Mesenchymal stem cell (in vitro differentiated cells and primary cell): ENCODE data around the gene RUNX1.

Experiments used
- DNase-seq: peaks from one replicate; pipeline ENCODE4 v3.0.0-alpha.2; 2013
- H2AFZ ChIP-seq: one replicate; pipeline ENCODE4 v1.6.1; 2013; ENCODE audit warnings: low read depth, mild to moderate bottlenecking, control low read depth, inconsistent platforms, low read length, moderate library complexity
- H2AK5ac ChIP-seq: 2 replicates; pipeline ENCODE4 v1.6.1; 2013; ENCODE audit warnings: low read length, moderate library complexity, mild to moderate bottlenecking, inconsistent platforms; ENCODE audit not compliant: severe bottlenecking
- H2BK120ac ChIP-seq: one replicate; pipeline ENCODE4 v1.6.1; 2013; ENCODE audit warnings: low read depth, mild to moderate bottlenecking, inconsistent platforms, low read length, moderate library complexity
- H2BK12ac ChIP-seq, 2 experiments: one replicate each; pipeline ENCODE4 v1.6.1; 2013; ENCODE audit warnings: inconsistent platforms in 2 of 2, low read length in 2 of 2, mild to moderate bottlenecking in 2 of 2, moderate library complexity in 2 of 2, control low read depth in 1 of 2
- H2BK15ac ChIP-seq: one replicate; pipeline ENCODE4 v1.6.1; 2013; ENCODE audit warnings: mild to moderate bottlenecking, low read depth, inconsistent platforms; ENCODE audit not compliant: poor library complexity, severe bottlenecking
- H2BK5ac ChIP-seq: 2 replicates; pipeline ENCODE4 v1.6.1; 2013; ENCODE audit warnings: low read depth, mild to moderate bottlenecking, low read length, control low read depth, inconsistent platforms; ENCODE audit not compliant: poor library complexity, severe bottlenecking
- H3K14ac ChIP-seq, 2 experiments: one replicate each; pipeline ENCODE4 v1.6.1; 2013; ENCODE audit warnings: inconsistent platforms in 2 of 2, low read length in 2 of 2, control low read depth in 1 of 2, mild to moderate bottlenecking in 1 of 2, moderate library complexity in 1 of 2
- H3K18ac ChIP-seq, 2 experiments: one replicate each; pipeline ENCODE4 v1.6.1; 2013; ENCODE audit warnings: inconsistent platforms in 2 of 2, low read length in 2 of 2, control low read depth in 1 of 2, low read depth in 1 of 2, mild to moderate bottlenecking in 1 of 2
- H3K23ac ChIP-seq, 2 experiments: one replicate each; pipeline ENCODE4 v1.6.1; 2013; ENCODE audit warnings: inconsistent platforms in 2 of 2, low read length in 2 of 2, mild to moderate bottlenecking in 2 of 2, moderate library complexity in 2 of 2, control low read depth in 1 of 2
- H3K27ac ChIP-seq: 2 replicates; pipeline ENCODE4 v1.5.1; 2013; ENCODE audit warnings: mild to moderate bottlenecking, moderate library complexity, low read length, control low read depth, inconsistent platforms; ENCODE audit not compliant: poor library complexity, severe bottlenecking
- H3K27me3 ChIP-seq, 2 experiments: 2 replicates each; pipeline versions ENCODE4 v1.6.1 to v1.7.0; 2013; ENCODE audit warnings: low read length in 2 of 2, mild to moderate bottlenecking in 2 of 2, moderate library complexity in 2 of 2, control low read depth in 1 of 2, inconsistent platforms in 1 of 2; ENCODE audit not compliant: control insufficient read depth in 1 of 2, insufficient read depth in 1 of 2
- H3K36me3 ChIP-seq, 2 experiments: 2 replicates each; pipeline versions ENCODE4 v1.6.1 to v1.7.0; 2013; ENCODE audit warnings: low read length in 2 of 2, control low read depth in 1 of 2, inconsistent platforms in 1 of 2, low read depth in 1 of 2, mild to moderate bottlenecking in 1 of 2; ENCODE audit not compliant: insufficient read depth in 2 of 2, control insufficient read depth in 1 of 2
- H3K4ac ChIP-seq, 2 experiments: one replicate each; pipeline ENCODE4 v1.6.1; 2013; ENCODE audit warnings: inconsistent platforms in 2 of 2, low read length in 2 of 2, mild to moderate bottlenecking in 2 of 2, moderate library complexity in 2 of 2, control low read depth in 1 of 2, low read depth in 1 of 2
- H3K4me1 ChIP-seq: 2 replicates; pipeline ENCODE4 v1.6.1; 2013; ENCODE audit warnings: low read depth, low read length, control low read depth; ENCODE audit not compliant: control insufficient read depth, insufficient read depth
- H3K4me2 ChIP-seq: 2 replicates; pipeline ENCODE4 v1.6.1; 2013; ENCODE audit warnings: low read length, mild to moderate bottlenecking, inconsistent platforms; ENCODE audit not compliant: poor library complexity, severe bottlenecking
- H3K4me3 ChIP-seq, 2 experiments: 2 replicates each; pipeline versions ENCODE4 v1.5.1 to v1.7.0; 2013; ENCODE audit warnings: low read length in 2 of 2, mild to moderate bottlenecking in 2 of 2, control low read depth in 1 of 2, low read depth in 1 of 2; ENCODE audit not compliant: insufficient read depth in 1 of 2
- H3K79me1 ChIP-seq: replicated peaks from 2 replicates; pipeline ENCODE4 v1.6.1; 2013; ENCODE audit warnings: mild to moderate bottlenecking, control low read depth, low read length, inconsistent platforms; ENCODE audit not compliant: poor library complexity, severe bottlenecking
- H3K9ac ChIP-seq: 2 replicates; pipeline ENCODE4 v1.7.0; 2013; ENCODE audit warnings: mild to moderate bottlenecking, low read length, moderate library complexity
- H3K9me3 ChIP-seq: 2 replicates; pipeline ENCODE4 v1.7.0; 2013; ENCODE audit warnings: mild to moderate bottlenecking, low read length; ENCODE audit not compliant: control insufficient read depth
- H4K8ac ChIP-seq: one replicate; pipeline ENCODE4 v1.6.1; 2013; ENCODE audit warnings: inconsistent platforms, mild to moderate bottlenecking, low read length, moderate library complexity
- H4K91ac ChIP-seq: one replicate; pipeline ENCODE4 v1.6.1; 2013; ENCODE audit warnings: mild to moderate bottlenecking, low read length, inconsistent platforms
- WGBS: methylation state at CpG from one replicate; pipeline ENCODE4 v1.1.7; 2013; ENCODE audit warnings: mixed read lengths; 5-methylcytosine and 5-hydroxymethylcytosine counted together

RUNX1 gene

GRCh38 chr21:35086357-35086756 lies 37.3 kb upstream of the RUNX1 start:
- peak overlapping the region; percentile 26 for H3K27ac ChIP-seq
- H3K14ac ChIP-seq: no peak overlapping the region
- peak overlapping the region; percentile 3 for H4K8ac ChIP-seq
- H3K18ac ChIP-seq: no peak overlapping the region
- H3K23ac ChIP-seq: no peak overlapping the region
- no peak overlapping the region for H2AFZ ChIP-seq
- peak overlapping the region in 1 of 2 experiments; percentile 1 for H3K4ac ChIP-seq
- no peak overlapping the region for H2BK15ac ChIP-seq
- no peaks in the 10 kb centered on the region for H3K9me3 ChIP-seq
- H3K4me2 ChIP-seq: no peak overlapping the region
- no peaks in the 10 kb centered on the region for H3K36me3 ChIP-seq
- no peak overlapping the region for H2BK5ac ChIP-seq
- H3K27me3 ChIP-seq: no peaks in the 10 kb centered on the region
- H3K79me1 ChIP-seq: no peaks in the 10 kb centered on the region
- H4K91ac ChIP-seq: no peak overlapping the region
- H2AK5ac ChIP-seq: no peak overlapping the region
- peak overlapping the region in 1 of 2 experiments; percentile 57 for H3K4me3 ChIP-seq
- H3K4me1 ChIP-seq: no peaks in the 10 kb centered on the region
- H2BK12ac ChIP-seq: peak overlapping the region; percentile 15 to 28
- DNase-seq: peak; percentile 62
- peak overlapping the region; percentile 74 for H3K9ac ChIP-seq
- no peak overlapping the region for H2BK120ac ChIP-seq
- WGBS: 40% methylated on average over 2 of the region's 2 CpGs

GRCh38 chr21:35084869-35085268 lies 35.8 kb upstream of the RUNX1 start:
- peak overlapping the region; percentile 51 for H3K27ac ChIP-seq
- H3K27me3 ChIP-seq: no peaks in the 10 kb centered on the region
- no peak overlapping the region for H2AFZ ChIP-seq
- H3K23ac ChIP-seq: no peak overlapping the region
- H4K91ac ChIP-seq: no peak overlapping the region
- no CpG with 5 or more reads among the region's 3 CpGs for WGBS
- no peaks in the 10 kb centered on the region for H3K79me1 ChIP-seq
- no peak overlapping the region for H3K4me2 ChIP-seq
- H3K36me3 ChIP-seq: no peaks in the 10 kb centered on the region
- no peak overlapping the region for H2AK5ac ChIP-seq
- no peak overlapping the region for H3K4ac ChIP-seq
- H3K4me1 ChIP-seq: no peaks in the 10 kb centered on the region
- no peak overlapping the region for H2BK15ac ChIP-seq
- no peak overlapping the region for H2BK5ac ChIP-seq
- DNase-seq: peak; percentile 77
- no peak overlapping the region for H3K18ac ChIP-seq
- no peak overlapping the region for H3K14ac ChIP-seq
- H3K9ac ChIP-seq: peak overlapping the region; percentile 74
- no peak overlapping the region for H2BK12ac ChIP-seq
- no peak overlapping the region for H4K8ac ChIP-seq
- no peak overlapping the region for H2BK120ac ChIP-seq
- H3K4me3 ChIP-seq: no peak overlapping the region
- no peaks in the 10 kb centered on the region for H3K9me3 ChIP-seq

DNA sequence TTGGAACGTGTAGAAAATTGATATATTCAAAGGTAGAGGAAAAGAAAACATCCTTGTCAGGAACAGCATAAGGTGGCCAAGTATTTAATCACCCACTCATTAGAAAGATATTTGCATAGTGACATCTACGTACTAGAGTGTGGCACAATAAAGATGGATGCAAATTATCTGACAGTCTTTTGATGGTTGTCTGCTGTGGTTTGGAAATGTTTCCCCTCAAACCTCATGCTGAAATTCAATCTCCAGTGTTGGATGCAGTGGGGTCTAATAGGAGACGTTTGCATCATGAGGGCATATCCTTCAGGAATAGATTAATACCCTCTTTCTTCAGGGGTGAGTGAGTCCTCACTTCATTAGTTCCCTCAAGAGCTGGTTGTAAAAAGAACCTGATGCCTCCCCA lies 34.1 kb upstream of the RUNX1 start:
- no peak overlapping the region for H3K18ac ChIP-seq
- no peak overlapping the region for H2AFZ ChIP-seq
- no peaks in the 10 kb centered on the region for H3K79me1 ChIP-seq
- H3K23ac ChIP-seq: no peak overlapping the region
- H3K4me2 ChIP-seq: no peak overlapping the region
- no peak overlapping the region for H3K4me3 ChIP-seq
- no peak overlapping the region for H3K9ac ChIP-seq
- no peak overlapping the region for H3K14ac ChIP-seq
- H2BK120ac ChIP-seq: no peak overlapping the region
- H3K27me3 ChIP-seq: no peaks in the 10 kb centered on the region
- H3K4ac ChIP-seq: no peak overlapping the region
- H3K4me1 ChIP-seq: no peaks in the 10 kb centered on the region
- peak overlapping the region; percentile 29 for H2AK5ac ChIP-seq
- no peaks in the 10 kb centered on the region for H3K9me3 ChIP-seq
- H3K27ac ChIP-seq: no peak overlapping the region
- no peaks in the 10 kb centered on the region for H3K36me3 ChIP-seq
- DNase-seq: no peak
- H4K8ac ChIP-seq: no peak overlapping the region
- no peak overlapping the region for H2BK5ac ChIP-seq
- WGBS: 87% methylated on average over 2 of the region's 3 CpGs
- H2BK12ac ChIP-seq: no peak overlapping the region
- H2BK15ac ChIP-seq: no peak overlapping the region
- H4K91ac ChIP-seq: no peak overlapping the region

GRCh38 chr21:35081861-35082260 lies 32.8 kb upstream of the RUNX1 start:
- no peak for DNase-seq
- 100% methylated on average over 1 of the region's 2 CpGs for WGBS
- peak overlapping the region in 1 of 2 experiments; percentile 59 for H2BK12ac ChIP-seq
- H3K27me3 ChIP-seq: no peaks in the 10 kb centered on the region
- no peak overlapping the region for H3K18ac ChIP-seq
- no peak overlapping the region for H3K4ac ChIP-seq
- no peak overlapping the region for H4K8ac ChIP-seq
- H2AK5ac ChIP-seq: no peak overlapping the region
- H3K9me3 ChIP-seq: no peaks in the 10 kb centered on the region
- H3K23ac ChIP-seq: no peak overlapping the region
- H2BK120ac ChIP-seq: no peak overlapping the region
- no peak overlapping the region for H2BK15ac ChIP-seq
- no peak overlapping the region for H3K14ac ChIP-seq
- H3K27ac ChIP-seq: no peak overlapping the region
- no peak overlapping the region for H3K4me2 ChIP-seq
- no peak overlapping the region for H2AFZ ChIP-seq
- no peaks in the 10 kb centered on the region for H3K36me3 ChIP-seq
- H3K4me1 ChIP-seq: no peaks in the 10 kb centered on the region
- H4K91ac ChIP-seq: no peak overlapping the region
- H3K79me1 ChIP-seq: no peaks in the 10 kb centered on the region
- no peak overlapping the region for H2BK5ac ChIP-seq
- no peak overlapping the region for H3K9ac ChIP-seq
- H3K4me3 ChIP-seq: no peak overlapping the region
